Measurements from ENCODE around the gene BOC.

Gene BOC

GRCh38 chr3:113253702-113254101, 42.3 kb downstream of the BOC start:
- no peak for DNase-seq

- DNase-seq = peak; percentile 49 to 72 (median 64)
Observed at GRCh38 chr3:113254171-113254947, 43.0 kb downstream of the BOC start.

GRCh38 chr3:113255100-113255853, 43.9 kb downstream of the BOC start:
- peak; percentile 46 to 50 (median 49) for DNase-seq

- peak in 2 of 3 donors; percentile 38 to 40 for DNase-seq
Observed at GRCh38 chr3:113255854-113256615, 44.7 kb downstream of the BOC start.

- no peak for DNase-seq
Observed at GRCh38 chr3:113258361-113258760, 47.0 kb downstream of the BOC start.

- DNase-seq = no peak
Observed at GRCh38 chr3:113259196-113259595, 47.8 kb downstream of the BOC start.

GRCh38 chr3:113261063-113261625, 49.8 kb downstream of the BOC start:
- DNase-seq = no peak

- no peak for DNase-seq
Observed at GRCh38 chr3:113261626-113262303, 50.4 kb downstream of the BOC start.

GRCh38 chr3:113262304-113262665, 50.9 kb downstream of the BOC start:
- no peak for DNase-seq

GRCh38 chr3:113263020-113263419, 51.7 kb downstream of the BOC start:
- DNase-seq = no peak

- no peak for DNase-seq
Observed at GRCh38 chr3:113263778-113264177, 52.4 kb downstream of the BOC start.

GRCh38 chr3:113264283-113265131, 53.1 kb downstream of the BOC start:
- no peak for DNase-seq

- DNase-seq = no peak
Observed at GRCh38 chr3:113265231-113265630, 53.9 kb downstream of the BOC start.

- peak in 2 of 3 donors; percentile 48 to 50 for DNase-seq
Observed at GRCh38 chr3:113266738-113267137, 55.4 kb downstream of the BOC start.

GRCh38 chr3:113268311-113268710, 57.0 kb downstream of the BOC start:
- DNase-seq = no peak

GRCh38 chr3:113268942-113269341, 57.6 kb downstream of the BOC start:
- DNase-seq = no peak

- DNase-seq = no peak
Observed at GRCh38 chr3:113269661-113270060, 58.3 kb downstream of the BOC start.

- peak in 2 of 3 donors; percentile 35 to 46 for DNase-seq
Observed at GRCh38 chr3:113270068-113270467, 58.7 kb downstream of the BOC start.

GRCh38 chr3:113270786-113271185, 59.4 kb downstream of the BOC start:
- no peak for DNase-seq

GRCh38 chr3:113271189-113271588, 59.8 kb downstream of the BOC start:
- DNase-seq = no peak

- DNase-seq = no peak
Observed at GRCh38 chr3:113271594-113272384, 60.4 kb downstream of the BOC start.
